Transverse colon (tissue), 4 donors: ENCODE measurements around the gene ARHGEF4.

ENCODE experiments used
- CTCF ChIP-seq, 5 experiments: fragments of 200-600 bp in 3 of 5; fragments of 450-650 bp in 2 of 5; sonication (generic) in 3 of 5; IDR thresholded peaks; 1 replicate in 2 of 5; 2 replicates in 3 of 5; pipeline ENCODE4 v1.5.1; 2016 to 2017; ENCODE audit warnings: antibody characterized with exemption in 5 of 5, inconsistent platforms in 3 of 5, mild to moderate bottlenecking in 2 of 5, moderate library complexity in 1 of 5
- EP300 ChIP-seq: sonication (generic); formaldehyde crosslinking; IDR thresholded peaks from one replicate; pipeline ENCODE4 v1.6.1; 2017; ENCODE audit warnings: antibody characterized with exemption, low read depth
- POLR2A ChIP-seq: fragments of 450-650 bp; IDR thresholded peaks from one replicate; pipeline ENCODE4 v1.6.1; 2016; ENCODE audit warnings: antibody characterized with exemption, mild to moderate bottlenecking, moderate library complexity
- POLR2AphosphoS5 ChIP-seq, 3 donors: sonication (generic); formaldehyde crosslinking; IDR thresholded peaks; one replicate each; pipeline ENCODE4 v1.6.1; 2016; ENCODE audit warnings: antibody characterized with exemption in 3 of 3

- TF ChIP-seq CTCF (IDR thresholded peaks at IDR 0.05): peak; percentile 80 to 91 (median 84)
- TF ChIP-seq POLR2A: peak; percentile 41
- no peak for TF ChIP-seq EP300
- peak in 2 of 3 donors; percentile 40 to 60 for TF ChIP-seq POLR2AphosphoS5 (IDR thresholded peaks at IDR 0.05)
Measured at GRCh38 chr2:130797493-130798435, 39.0 kb upstream of the ARHGEF4 start.
